Measurements from ENCODE around the gene AVP. TPM values are rescaled to one million over a fixed set of nuclear protein-coding genes. Genes with fewer than 3 reads are reported as not detected.

Gene AVP
- total and polyA plus RNA-seq, 9 of the 15 experiments (the other 6 are each of a cell fraction or from before 2014, with no cell fraction given), result not detected

DNA sequence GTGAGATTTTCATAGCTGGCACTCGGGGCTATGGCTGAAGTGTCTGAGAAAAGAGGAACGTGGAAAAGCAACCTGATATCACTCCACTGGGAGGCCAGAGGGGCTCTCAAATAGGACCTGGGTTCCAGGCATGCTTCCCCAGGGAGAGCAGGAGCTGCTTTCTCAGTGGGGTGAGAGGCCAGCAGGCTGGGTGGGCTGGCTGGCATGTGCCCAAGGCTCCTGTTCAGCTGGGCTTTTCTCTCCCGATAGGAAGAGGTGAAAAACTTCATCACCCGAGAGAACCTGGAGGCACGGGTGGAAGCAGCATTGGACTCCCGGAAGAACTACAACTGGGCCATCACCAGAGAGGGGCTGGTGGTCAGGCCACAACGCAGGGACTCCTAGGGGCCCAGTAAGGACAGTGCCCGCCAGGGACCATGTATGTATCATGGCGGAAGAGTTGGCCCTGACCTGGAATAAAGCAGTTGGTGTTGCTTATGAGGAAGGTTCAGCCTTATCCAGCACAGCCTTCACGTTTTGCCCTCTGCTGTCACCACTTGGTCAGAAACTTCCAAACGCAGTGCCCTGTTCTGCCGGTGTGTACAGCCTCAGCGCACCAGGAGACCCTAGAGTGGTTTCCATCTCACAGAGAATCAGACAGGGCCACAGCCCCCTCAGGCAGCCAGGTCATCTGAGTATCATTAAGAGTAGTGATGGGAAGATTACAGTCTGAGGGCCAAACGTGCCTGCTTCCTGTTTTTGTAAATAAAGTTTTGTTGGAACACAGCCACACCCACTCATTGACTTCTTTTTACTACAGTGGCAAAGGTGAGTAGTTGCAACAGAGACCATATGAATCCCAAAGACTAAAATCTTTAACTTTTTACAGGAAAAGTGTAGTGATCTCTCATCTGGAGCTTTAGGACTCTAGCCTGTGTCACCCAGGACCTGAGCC lies 36.8 kb downstream of the AVP start:
- Histone ChIP-seq H3K27me3 (ENCODE audit: control insufficient read depth in 2 of 2, insufficient read depth in 2 of 2, low read length in 2 of 2) (no peaks in the 10 kb centered on the region), H3K9ac (ENCODE audit: insufficient read depth in 1 of 2, low read depth in 2 of 2, low read length in 2 of 2) (peak overlapping the region in 1 of 2 experiments; percentile 28; a peak in 2 of 4 replicates), H4K20me1 (replicated peaks; ENCODE audit: control insufficient read depth, insufficient read depth, low read length) (no peaks in the 10 kb centered on the region), H2AFZ (ENCODE audit: low read depth, low read length) (no peak overlapping the region), H3K27ac (ENCODE audit: extremely low read depth, low read depth, low read length) (no peak overlapping the region), H3K9me1 (ENCODE audit: control insufficient read depth, insufficient read depth, low read length) (no peaks in the 10 kb centered on the region), H3K9me3 (replicated peaks; ENCODE audit: control insufficient read depth, insufficient read depth, low read depth, low read length) (no peaks in the 10 kb centered on the region), H3K4me2 (ENCODE audit: insufficient read depth, low read length) (no peak overlapping the region; the same call in 1 of the 2 replicates), H3K79me2 (ENCODE audit: control insufficient read depth, insufficient read depth, low read length) (peaks cover 22% of the 10 kb centered on the region), H3K4me3 (no peak overlapping the region), H3K4me1 (replicated peaks in 1 of 2; ENCODE audit: control insufficient read depth in 2 of 2, insufficient read depth in 2 of 2, low read length in 2 of 2) (peaks cover 18 to 26% of the 10 kb centered on the region in 2 experiments; a peak in 4 of 5 replicates), H3K36me3 (ENCODE audit: control insufficient read depth, insufficient read depth, low read length) (peaks cover 26% of the 10 kb centered on the region; the same call in 2 of the 3 replicates)
- BruUV-seq (replicated peaks), result TSS peak; percentile 58
- CTCF ChIA-PET (ENCODE audit: low intra/inter-chr PET ratio), result no interaction called here
- POLR2A ChIA-PET, result no interaction called here
- DNase-seq (ENCODE audit: extremely low read depth in 1 of 4, low spot score in 3 of 4) (no peak), FAIRE-seq (no peak), ATAC-seq (no peak)
- intact Hi-C loops (cut with micrococcal nuclease), result no loop called here
- in situ Hi-C loops (cut with MboI), result no loop called here
- WGBS (ENCODE audit: insufficient coverage, low coverage, missing lambda C conversion rate), result 69% methylated on average over 7 of the region's 14 CpGs
- TF ChIP-seq PRPF4 (IDR thresholded peaks at IDR 0.05; ENCODE audit: insufficient read depth, low read depth, low read length, poor library complexity, severe bottlenecking) (no peak), SP1 (CRISPR knock-in tag; IDR thresholded peaks at IDR 0.05) (0 out of 2 replicates have a peak, but pooled peaks have one; percentile 23), NR2F6 (CRISPR knock-in tag; IDR thresholded peaks at IDR 0.05) (no peak), SPI1 (IDR thresholded peaks at IDR 0.05; ENCODE audit: borderline replicate concordance, low read depth, low read length) (0 out of 2 replicates have a peak, but pooled peaks have one; percentile 4), ZFX (CRISPR knock-in tag; IDR thresholded peaks at IDR 0.05) (0 out of 2 replicates have a peak, but pooled peaks have one; percentile 6), ZFPM2 (CRISPR knock-in tag; IDR thresholded peaks at IDR 0.05) (no peak), KLF13 (tag; IDR thresholded peaks at IDR 0.05; ENCODE audit: borderline replicate concordance, low read depth) (peak; percentile 61; the same call in 1 of the 2 replicates), GABPA (tag; conservative IDR thresholded peaks at IDR 0.05; ENCODE audit: low read depth) (0 out of 2 replicates have a peak, but pooled peaks have one; percentile 19), SAFB (IDR thresholded peaks at IDR 0.05; ENCODE audit: borderline replicate concordance, low read depth, low read length) (no peak), ELF4 (CRISPR knock-in tag; IDR thresholded peaks at IDR 0.05) (no peak), ZNF239 (CRISPR knock-in tag; IDR thresholded peaks at IDR 0.05) (no peak)
- TF ChIP-seq, protein P1, sequence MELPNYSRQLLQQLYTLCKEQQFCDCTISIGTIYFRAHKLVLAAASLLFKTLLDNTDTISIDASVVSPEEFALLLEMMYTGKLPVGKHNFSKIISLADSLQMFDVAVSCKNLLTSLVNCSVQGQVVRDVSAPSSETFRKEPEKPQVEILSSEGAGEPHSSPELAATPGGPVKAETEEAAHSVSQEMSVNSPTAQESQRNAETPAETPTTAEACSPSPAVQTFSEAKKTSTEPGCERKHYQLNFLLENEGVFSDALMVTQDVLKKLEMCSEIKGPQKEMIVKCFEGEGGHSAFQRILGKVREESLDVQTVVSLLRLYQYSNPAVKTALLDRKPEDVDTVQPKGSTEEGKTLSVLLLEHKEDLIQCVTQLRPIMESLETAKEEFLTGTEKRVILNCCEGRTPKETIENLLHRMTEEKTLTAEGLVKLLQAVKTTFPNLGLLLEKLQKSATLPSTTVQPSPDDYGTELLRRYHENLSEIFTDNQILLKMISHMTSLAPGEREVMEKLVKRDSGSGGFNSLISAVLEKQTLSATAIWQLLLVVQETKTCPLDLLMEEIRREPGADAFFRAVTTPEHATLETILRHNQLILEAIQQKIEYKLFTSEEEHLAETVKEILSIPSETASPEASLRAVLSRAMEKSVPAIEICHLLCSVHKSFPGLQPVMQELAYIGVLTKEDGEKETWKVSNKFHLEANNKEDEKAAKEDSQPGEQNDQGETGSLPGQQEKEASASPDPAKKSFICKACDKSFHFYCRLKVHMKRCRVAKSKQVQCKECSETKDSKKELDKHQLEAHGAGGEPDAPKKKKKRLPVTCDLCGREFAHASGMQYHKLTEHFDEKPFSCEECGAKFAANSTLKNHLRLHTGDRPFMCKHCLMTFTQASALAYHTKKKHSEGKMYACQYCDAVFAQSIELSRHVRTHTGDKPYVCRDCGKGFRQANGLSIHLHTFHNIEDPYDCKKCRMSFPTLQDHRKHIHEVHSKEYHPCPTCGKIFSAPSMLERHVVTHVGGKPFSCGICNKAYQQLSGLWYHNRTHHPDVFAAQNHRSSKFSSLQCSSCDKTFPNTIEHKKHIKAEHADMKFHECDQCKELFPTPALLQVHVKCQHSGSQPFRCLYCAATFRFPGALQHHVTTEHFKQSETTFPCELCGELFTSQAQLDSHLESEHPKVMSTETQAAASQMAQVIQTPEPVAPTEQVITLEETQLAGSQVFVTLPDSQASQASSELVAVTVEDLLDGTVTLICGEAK (IDR thresholded peaks at IDR 0.05), result peak; percentile 98
- TF ChIP-seq, protein P1 (CRISPR knock-in tag; IDR thresholded peaks at IDR 0.05), result peak; percentile 99

Data from K562 (cell line).